Colon (tissue), 2 donors: ENCODE measurements around the gene COL26A1.
"Not testable (repeated sequence)": the region's sequence is repeated elsewhere in the genome, so short reads cannot be mapped to it uniquely, and the experiment has no call there.

Source experiments
- FAIRE-seq: peaks from 2 replicates; lab custom pipeline; 2012; peaks lifted over from hg19 to GRCh38; lab: Jason Lieb, UNC
- donor health status: control.
- donor health status: control.

The COL26A1 gene

DNA sequence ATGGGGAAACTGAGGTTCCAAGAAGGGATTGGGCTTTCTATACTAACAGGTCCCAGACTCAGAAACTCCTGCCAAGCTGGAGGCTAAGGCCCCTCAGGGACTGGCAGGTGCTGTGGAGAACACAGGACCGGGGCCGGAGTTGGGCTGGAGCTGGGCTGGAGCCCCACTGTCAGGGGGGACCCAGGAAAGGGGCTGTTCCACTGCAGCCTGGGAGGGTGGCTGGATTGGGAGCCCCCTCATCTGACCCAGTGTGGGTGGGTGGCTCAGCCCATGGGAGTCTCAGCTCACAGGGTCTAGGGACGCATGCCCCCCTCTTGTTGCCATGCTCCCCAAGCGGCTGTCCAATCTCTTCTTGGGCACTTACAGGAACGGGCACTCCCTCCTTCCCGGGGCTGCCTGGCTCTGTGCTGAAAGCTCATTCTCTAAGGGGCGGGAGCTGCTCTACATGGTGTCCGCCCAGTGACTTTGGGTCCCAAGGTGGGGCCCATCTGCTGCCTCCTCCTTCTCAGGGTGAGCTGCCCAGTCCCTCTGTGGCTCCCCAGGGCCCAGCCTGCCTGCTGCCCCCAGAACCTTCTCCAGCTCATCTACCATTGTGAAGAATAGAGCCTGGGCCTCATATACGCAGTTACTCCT, 139.9 kb downstream of the COL26A1 start:
- no peak for FAIRE-seq

- not testable (repeated sequence) for FAIRE-seq
Measured at GRCh38 chr7:101505510-101505909, 142.8 kb downstream of the COL26A1 start.

DNA sequence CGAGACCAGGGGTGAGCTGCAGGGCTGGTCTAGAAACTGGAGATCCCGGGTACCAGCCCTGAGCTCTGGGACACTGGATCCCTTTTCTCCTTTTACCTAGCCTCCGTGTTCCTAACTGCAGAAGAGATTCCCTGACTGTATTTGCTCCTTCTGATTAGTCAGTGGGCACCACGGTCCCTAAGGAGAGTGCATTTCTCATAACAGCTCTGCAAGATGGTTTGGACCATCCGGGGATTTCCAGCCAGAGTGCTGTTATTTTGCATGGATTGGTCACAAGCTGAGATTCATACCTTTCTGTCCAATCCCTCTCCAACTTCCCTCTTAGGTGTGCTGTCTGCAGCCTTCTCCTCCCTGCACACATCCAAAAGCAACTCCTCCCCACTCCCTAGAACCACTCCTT, 143.9 kb downstream of the COL26A1 start:
- no peak for FAIRE-seq

DNA sequence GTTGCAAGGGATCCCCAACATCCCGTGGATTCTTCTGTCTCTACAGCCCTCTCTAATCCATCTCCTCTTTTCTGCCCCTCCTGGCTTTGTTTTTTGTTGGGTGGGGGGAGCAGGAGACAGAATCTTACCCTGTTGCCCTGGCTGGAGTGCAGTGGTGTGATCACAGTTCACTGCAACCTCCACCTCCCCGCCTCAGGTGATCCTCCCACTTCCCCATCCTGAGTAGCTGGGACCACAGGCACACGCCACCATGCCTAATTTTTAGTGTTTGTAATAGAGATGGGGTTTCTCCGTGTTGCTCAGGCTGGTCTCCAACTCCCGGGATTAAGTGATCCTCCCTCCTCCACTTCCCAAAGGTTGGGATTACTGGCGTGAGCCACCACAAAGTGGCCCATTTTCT, 144.7 kb downstream of the COL26A1 start:
- no peak for FAIRE-seq

GRCh38 chr7:101507791-101508252, 145.1 kb downstream of the COL26A1 start:
- FAIRE-seq: no peak

- FAIRE-seq: no peak
Measured at GRCh38 chr7:101510297-101510696, 147.6 kb downstream of the COL26A1 start.

DNA sequence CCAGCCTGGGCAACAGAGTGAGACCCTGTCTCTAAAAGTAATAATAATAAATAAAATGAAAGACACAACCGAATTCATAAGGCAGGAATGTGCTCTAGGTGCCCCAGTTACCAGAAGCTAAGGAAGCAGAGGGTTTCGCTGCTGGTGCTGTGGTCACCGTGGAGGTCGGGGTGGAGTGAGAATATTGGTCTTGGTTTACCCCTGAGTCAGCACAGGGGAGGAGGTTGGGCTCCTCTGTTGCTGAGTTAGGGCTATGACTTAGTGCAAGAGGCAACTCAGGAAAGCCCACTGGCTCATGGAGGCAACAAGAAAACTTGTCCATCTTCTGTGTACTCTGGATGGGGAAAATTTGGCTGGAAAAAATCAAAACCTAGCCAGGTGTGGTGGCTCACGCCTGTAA, 149.3 kb downstream of the COL26A1 start:
- FAIRE-seq: no peak

GRCh38 chr7:101516851-101517250, 154.2 kb downstream of the COL26A1 start:
- no peak for FAIRE-seq

- FAIRE-seq: no peak
Measured at GRCh38 chr7:101517304-101517703, 154.6 kb downstream of the COL26A1 start.

DNA sequence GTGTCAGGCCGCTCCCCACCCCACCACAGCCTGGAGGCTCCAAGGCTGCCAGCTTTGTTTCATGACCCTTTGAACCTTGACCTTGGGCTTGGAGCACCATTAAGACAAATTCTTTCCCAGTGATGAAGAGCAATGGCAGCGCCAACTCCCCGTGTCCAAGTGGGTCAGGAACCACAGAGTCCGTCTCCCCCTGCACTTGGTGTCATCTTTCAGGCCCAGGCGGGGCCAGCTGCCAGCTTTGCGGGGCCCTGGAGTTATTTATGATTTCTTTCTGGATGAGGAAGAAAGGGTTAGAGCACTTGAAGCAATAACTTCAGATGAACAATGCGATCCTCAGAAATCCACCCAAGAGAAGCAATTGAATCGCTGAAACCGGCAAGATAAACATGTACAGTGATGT, 155.7 kb downstream of the COL26A1 start:
- FAIRE-seq: no peak

DNA sequence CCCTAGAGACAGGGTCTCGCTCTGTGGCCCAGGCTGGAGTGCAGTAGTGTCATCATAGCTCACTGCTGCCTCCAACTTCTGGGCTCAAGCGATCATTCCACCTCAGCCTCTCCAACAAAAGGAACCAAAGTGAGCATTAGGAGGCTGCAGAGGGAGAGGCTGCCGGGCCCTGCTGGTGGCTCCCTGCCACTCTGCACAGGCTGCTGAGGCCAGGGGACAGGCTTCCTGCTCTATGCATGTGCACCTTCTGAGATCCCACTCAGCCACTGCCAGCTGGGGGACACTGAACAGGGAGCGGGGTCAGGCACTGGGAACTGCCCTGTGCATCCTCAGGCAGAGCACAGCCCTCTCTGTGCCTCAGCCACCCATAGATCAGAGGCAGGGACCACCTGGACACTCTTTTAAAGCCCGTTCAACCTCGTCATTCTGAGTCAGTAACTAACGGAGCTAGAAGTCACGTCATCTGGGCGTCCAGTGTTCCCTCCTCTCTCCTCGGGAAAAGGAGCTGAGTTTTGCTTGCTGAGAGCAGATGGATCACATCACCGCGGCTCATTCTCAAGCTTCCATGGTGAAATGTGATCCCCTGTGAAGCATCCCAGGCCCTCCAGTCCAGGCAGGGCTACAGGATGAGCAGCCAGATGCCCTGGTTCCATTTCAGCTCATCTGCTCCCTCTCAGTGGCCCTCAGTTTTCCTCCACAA, 156.8 kb downstream of the COL26A1 start:
- no peak for FAIRE-seq

GRCh38 chr7:101521430-101521925, 158.8 kb downstream of the COL26A1 start:
- FAIRE-seq: no peak

- FAIRE-seq: no peak
Measured at GRCh38 chr7:101522021-101522420, 159.3 kb downstream of the COL26A1 start.

GRCh38 chr7:101527844-101528667, 165.4 kb downstream of the COL26A1 start:
- FAIRE-seq: no peak

DNA sequence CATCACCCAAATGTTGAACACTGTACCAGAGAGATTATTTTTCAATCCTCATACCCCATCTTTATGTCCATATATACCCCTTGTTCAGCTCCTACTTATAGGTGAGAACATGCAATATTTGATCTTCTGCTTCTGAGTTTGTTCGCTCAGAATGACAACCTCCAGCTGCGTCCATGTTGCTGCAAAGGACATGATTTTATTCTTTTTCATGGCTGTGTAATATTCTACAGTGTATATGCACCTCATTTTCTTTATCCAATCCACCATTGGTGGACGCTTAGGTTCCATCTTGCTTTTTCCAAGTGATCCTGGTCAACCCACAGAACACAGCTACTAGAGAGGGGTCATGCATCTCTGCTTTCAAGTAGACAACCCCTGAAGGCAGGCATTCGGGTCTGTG, 166.9 kb downstream of the COL26A1 start:
- no peak for FAIRE-seq

GRCh38 chr7:101531726-101532357, 169.2 kb downstream of the COL26A1 start:
- no peak for FAIRE-seq

DNA sequence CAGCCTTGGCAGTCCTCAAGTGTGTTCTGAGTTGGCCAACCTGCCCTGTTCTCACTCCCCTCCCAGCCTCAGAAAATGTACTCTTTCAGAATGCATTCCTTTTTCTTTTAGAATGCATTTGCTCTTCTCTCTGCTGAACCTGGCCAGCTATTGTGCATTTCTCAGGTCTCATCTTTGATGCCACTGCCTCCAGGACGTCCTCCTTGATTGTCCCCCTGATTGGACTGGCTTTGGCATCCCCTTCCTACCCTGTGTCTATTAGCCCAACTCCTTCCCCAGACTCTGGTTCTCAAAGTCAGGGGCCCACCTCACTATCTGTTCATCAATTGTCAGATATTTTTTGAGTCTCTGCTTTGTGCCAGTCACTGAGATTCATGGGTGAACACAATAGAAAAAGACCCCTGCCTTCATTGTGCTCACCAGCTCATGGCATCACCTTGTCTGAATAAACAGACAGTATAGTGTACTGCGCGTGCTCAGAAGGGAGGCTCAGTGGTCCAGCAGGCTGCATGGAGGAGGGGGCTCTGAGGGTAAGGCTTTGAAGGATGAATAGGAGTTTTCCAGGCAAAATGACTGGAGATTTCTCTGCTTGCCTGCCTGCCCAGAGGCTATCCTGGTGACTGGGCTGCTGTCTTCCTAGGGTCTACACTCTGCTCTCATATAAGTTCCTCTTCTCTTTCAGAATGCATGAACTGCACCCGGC, 169.9 kb downstream of the COL26A1 start:
- no peak for FAIRE-seq

GRCh38 chr7:101533103-101533465, 170.4 kb downstream of the COL26A1 start:
- no peak for FAIRE-seq

GRCh38 chr7:101534015-101534803, 171.5 kb downstream of the COL26A1 start:
- no peak for FAIRE-seq

- no peak for FAIRE-seq
Measured at GRCh38 chr7:101534873-101535272, 172.2 kb downstream of the COL26A1 start.

DNA sequence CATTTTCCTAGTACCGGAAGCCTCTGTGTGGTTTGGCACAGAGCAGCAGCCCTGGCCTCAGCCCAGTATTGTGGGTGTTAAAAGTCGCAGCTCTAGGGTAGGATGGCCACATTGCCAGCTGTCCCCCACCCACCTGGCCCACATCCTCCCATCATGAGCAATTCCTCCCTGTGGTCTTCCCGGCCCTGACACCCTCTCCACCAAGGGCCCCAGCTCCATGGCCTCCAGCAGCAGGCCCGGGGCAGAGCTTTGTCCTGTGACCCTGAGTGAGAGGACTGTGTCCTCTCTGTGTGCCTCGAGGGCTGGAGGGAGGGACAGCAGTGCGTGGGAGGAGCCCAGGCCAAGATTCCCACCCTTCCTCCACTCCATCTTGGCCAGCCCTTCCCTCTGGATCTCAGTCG, 172.7 kb downstream of the COL26A1 start:
- FAIRE-seq: no peak
